K562 (cell line): ENCODE measurements around the gene ATRIP. TPM values are rescaled to one million over a fixed set of nuclear protein-coding genes. Genes with fewer than 3 reads are reported as not detected.

ENCODE experiments used
- ATAC-seq: fragments of 200-7000 bp; cut with Tn5 transposase; 3 replicates; pipeline ENCODE4 v1.9.1; 2020; ENCODE audit warnings: moderate library complexity
- BruUV-seq: library from RNA; stranded (reverse); fragments of 400-500 nt; replicated peaks from 2 replicates; lab custom pipeline; 2021; lab: Mats Ljungman, UMichigan
- CTCF ChIA-PET: fragments of 300-600 bp; formaldehyde crosslinking; extraction: SDS; loops from one replicate; lab custom pipeline; 2021; ENCODE audit warnings: low intra/inter-chr PET ratio; lab: Yijun Ruan, JAX
- POLR2A ChIA-PET: fragments of 300-600, 350-650 bp; sonication (Branson Sonifier 250); formaldehyde crosslinking; extraction: SDS; loops from one replicate; lab custom pipeline; 2021; ENCODE audit warnings: antibody characterized with exemption, inconsistent platforms; lab: Yijun Ruan, JAX
- DNase-seq, 4 experiments: peaks; one replicate each; pipeline versions ENCODE4 v3.0.0 to v3.0.0-alpha.2; 2011 to 2018; ENCODE audit warnings: low spot score in 3 of 4, mixed read lengths in 3 of 4; ENCODE audit errors: extremely low read depth in 1 of 4
- FAIRE-seq: peaks from 2 replicates; lab custom pipeline; 2011; peaks lifted over from hg19 to GRCh38; lab: Jason Lieb, UNC
- H2AFZ ChIP-seq: 2 replicates; pipeline ENCODE4 v1.6.0; 2011; ENCODE audit warnings: low read depth, low read length, control low read depth, inconsistent platforms
- H3K27ac ChIP-seq: fragments of 200-600 bp; 3 replicates; pipeline ENCODE4 v1.8.0; 2011; ENCODE audit warnings: low read depth, mild to moderate bottlenecking, control low read depth, inconsistent platforms, low read length, moderate library complexity, mixed read lengths; ENCODE audit errors: extremely low read depth
- H3K27me3 ChIP-seq, 2 experiments: fragments of 300-600 bp in 1 of 2; 2 replicates in 1 of 2; 3 replicates in 1 of 2; pipeline versions ENCODE4 v1.6.0 to v1.8.0; 2011; ENCODE audit warnings: inconsistent platforms in 2 of 2, low read length in 2 of 2, mild to moderate bottlenecking in 1 of 2, mixed read lengths in 1 of 2, moderate library complexity in 1 of 2; ENCODE audit not compliant: control insufficient read depth in 2 of 2, insufficient read depth in 2 of 2
- H3K36me3 ChIP-seq: fragments of 300-600 bp; 3 replicates; pipeline ENCODE4 v1.8.0; 2011; ENCODE audit warnings: mild to moderate bottlenecking, low read length, inconsistent platforms; ENCODE audit not compliant: control insufficient read depth, insufficient read depth
- H3K4me1 ChIP-seq, 2 experiments: fragments of 200-600 bp in 1 of 2; replicated peaks in 1 of 2; 2 replicates in 1 of 2; 3 replicates in 1 of 2; pipeline versions ENCODE4 v1.5.1 to v1.8.0; 2011; ENCODE audit warnings: inconsistent platforms in 2 of 2, low read length in 2 of 2, mild to moderate bottlenecking in 1 of 2, mixed read lengths in 1 of 2, moderate library complexity in 1 of 2; ENCODE audit not compliant: control insufficient read depth in 2 of 2, insufficient read depth in 2 of 2
- H3K4me2 ChIP-seq: 2 replicates; pipeline ENCODE4 v1.6.1; 2011; ENCODE audit warnings: low read length, control low read depth, inconsistent platforms, mixed read lengths; ENCODE audit not compliant: insufficient read depth
- H3K4me3 ChIP-seq: fragments of 200-600 bp; sonication (generic), shearing (Covaris generic); 2 replicates; pipeline ENCODE4 v1.5.1; 2016; ENCODE audit warnings: control low read depth, inconsistent platforms
- H3K79me2 ChIP-seq: fragments of 200-600 bp; 3 replicates; pipeline ENCODE4 v1.8.0; 2011; ENCODE audit warnings: low read length, inconsistent platforms; ENCODE audit not compliant: control insufficient read depth, insufficient read depth
- H3K9ac ChIP-seq, 2 experiments: 2 replicates each; pipeline versions ENCODE4 v1.6.0 to v1.6.1; 2011; ENCODE audit warnings: low read depth in 2 of 2, low read length in 2 of 2, control low read depth in 1 of 2, inconsistent platforms in 1 of 2, mild to moderate bottlenecking in 1 of 2, mixed read lengths in 1 of 2; ENCODE audit not compliant: insufficient read depth in 1 of 2
- H3K9me1 ChIP-seq: one replicate; pipeline ENCODE4 v1.6.0; 2011; ENCODE audit warnings: inconsistent platforms, mild to moderate bottlenecking, low read length, moderate library complexity; ENCODE audit not compliant: control insufficient read depth, insufficient read depth
- H3K9me3 ChIP-seq: replicated peaks from 2 replicates; pipeline ENCODE4 v1.5.1; 2011; ENCODE audit warnings: low read depth, low read length, inconsistent platforms; ENCODE audit not compliant: control insufficient read depth, insufficient read depth
- H4K20me1 ChIP-seq: replicated peaks from 2 replicates; pipeline ENCODE4 v1.6.1; 2011; ENCODE audit warnings: low read length, inconsistent platforms, mixed read lengths; ENCODE audit not compliant: control insufficient read depth, insufficient read depth
- MTA2 ChIP-seq: fragments of 450-650 bp; IDR thresholded peaks from 2 replicates; pipeline ENCODE4 v1.6.1; 2016; ENCODE audit warnings: low read depth
- NFXL1 ChIP-seq: fragments of 450-650 bp; formaldehyde crosslinking; IDR thresholded peaks from 2 replicates; pipeline ENCODE4 v1.4.0; 2021; ENCODE audit warnings: mild to moderate bottlenecking
- SMARCE1 ChIP-seq: fragments of 450-650 bp; IDR thresholded peaks from 2 replicates; pipeline ENCODE4 v1.7.1; 2016; ENCODE audit warnings: mild to moderate bottlenecking
- XRCC3 ChIP-seq: fragments of 450-650 bp; IDR thresholded peaks from 2 replicates; pipeline ENCODE4 v1.6.1; 2017; ENCODE audit warnings: mild to moderate bottlenecking, moderate library complexity
- ZNF551 ChIP-seq: fragments of 250-450 bp; sonication (Bioruptor Pico); IDR thresholded peaks from 2 replicates; pipeline ENCODE4 v1.5.0; 2021; ENCODE audit warnings: mild to moderate bottlenecking, moderate library complexity
- ZSCAN32 ChIP-seq: fragments of 450-650 bp; formaldehyde crosslinking; IDR thresholded peaks from 2 replicates; pipeline ENCODE4 v1.4.0; 2020; ENCODE audit warnings: mild to moderate bottlenecking, moderate library complexity
- WGBS: fragments of 100-300 bp; shearing (Covaris generic); methylation state at CpG from one replicate; pipeline ENCODE4 v1.1.6; 2016; ENCODE audit warnings: low coverage, mixed read lengths; ENCODE audit not compliant: insufficient coverage; ENCODE audit errors: missing lambda C conversion rate; 5-methylcytosine and 5-hydroxymethylcytosine counted together
- in situ Hi-C: fragments of 300-500 bp; cut with MboI; formaldehyde crosslinking; loops from 4 replicates; pipeline ENCODE4 v1.15.0; 2018; ENCODE audit warnings: inconsistent platforms, mixed read lengths
- intact Hi-C: fragments of 100-400 bp; cut with micrococcal nuclease; formaldehyde crosslinking; loops from 2 replicates; pipeline ENCODE4 v1.14.2; 2022
- polyA plus RNA-seq, 8 experiments: library from polyadenylated mRNA; depleted of rRNA in 4 of 8; stranded (reverse) in 5 of 8; unstranded in 3 of 8; fragments of >200 nt; fragmentation: Nextera tagmentation in 2 of 8; fragmentation: Illumina TruSeq in 1 of 8; extraction: Ambion mirVana in 2 of 8; extraction: Trizol in 1 of 8; gene quantifications; 2 replicates each; pipeline versions ENCODE4 v1.2.1 to v1.2.3, GENCODE V29; 2011 to 2014; ENCODE audit warnings: inconsistent platforms in 1 of 8, missing spikeins in 1 of 8
- total RNA-seq, 7 experiments: library from RNA; depleted of rRNA in 6 of 7; stranded (reverse); fragments of >200 nt in 6 of 7; fragmentation: Illumina TruSeq in 2 of 7; extraction: Trizol in 2 of 7; gene quantifications; 2 replicates each; pipeline versions ENCODE4 v1.2.1 to v1.2.3, GENCODE V29; 2011 to 2021; ENCODE audit warnings: low replicate concordance in 1 of 7
- TF ChIP-seq, protein P1 (sequence below): fragments of 200-400 bp; formaldehyde crosslinking; IDR thresholded peaks from 2 replicates; pipeline ENCODE4 v1.6.1; 2017; ENCODE audit warnings: mild to moderate bottlenecking, low read depth, low read length, moderate library complexity
- TF ChIP-seq, protein P2 (sequence below): sonication (generic); formaldehyde crosslinking; IDR thresholded peaks from 2 replicates; pipeline ENCODE4 v1.8.1; 2023; ENCODE audit warnings: mild to moderate bottlenecking, missing genetic modification reagents, moderate library complexity
- TF ChIP-seq, protein P3 (sequence below): fragments of 450-650 bp; IDR thresholded peaks from one replicate; pipeline ENCODE4 v1.6.1; 2018; ENCODE audit warnings: mild to moderate bottlenecking, moderate library complexity; ENCODE audit not compliant: partially characterized antibody
- TF ChIP-seq, protein P4 (sequence below): IDR thresholded peaks from 3 replicates; pipeline ENCODE4 v1.6.1; 2011; ENCODE audit warnings: borderline replicate concordance, mild to moderate bottlenecking, moderate library complexity; ENCODE audit not compliant: insufficient read length; ENCODE audit errors: extremely low read depth

Gene ATRIP
- total and polyA plus RNA-seq, 9 of the 15 experiments (the other 6 are each of a cell fraction or from before 2014, with no cell fraction given) = 1.7 to 15.7 (median 10.5) TPM

DNA sequence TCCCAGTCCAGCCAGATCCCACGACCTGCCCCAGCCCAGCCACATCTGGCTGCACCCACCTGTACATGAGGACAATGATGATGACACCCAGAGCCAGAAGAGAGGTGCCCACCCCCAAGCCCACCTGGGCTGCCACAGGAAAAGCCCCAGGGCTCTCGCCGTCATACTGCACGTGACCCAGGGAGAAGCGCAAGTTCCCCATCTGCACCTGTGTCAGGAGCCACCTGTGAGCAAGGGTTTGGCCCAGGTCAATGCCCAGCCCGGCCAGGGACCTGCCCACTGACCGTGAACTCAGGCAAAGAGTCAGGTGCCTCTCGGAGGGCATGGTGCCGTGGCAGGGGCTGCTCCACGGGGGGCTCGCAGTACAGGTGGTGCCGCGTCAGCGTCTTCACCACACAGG is 32.9 kb upstream of the ATRIP start (continued):
- TF ChIP-seq, protein P1, sequence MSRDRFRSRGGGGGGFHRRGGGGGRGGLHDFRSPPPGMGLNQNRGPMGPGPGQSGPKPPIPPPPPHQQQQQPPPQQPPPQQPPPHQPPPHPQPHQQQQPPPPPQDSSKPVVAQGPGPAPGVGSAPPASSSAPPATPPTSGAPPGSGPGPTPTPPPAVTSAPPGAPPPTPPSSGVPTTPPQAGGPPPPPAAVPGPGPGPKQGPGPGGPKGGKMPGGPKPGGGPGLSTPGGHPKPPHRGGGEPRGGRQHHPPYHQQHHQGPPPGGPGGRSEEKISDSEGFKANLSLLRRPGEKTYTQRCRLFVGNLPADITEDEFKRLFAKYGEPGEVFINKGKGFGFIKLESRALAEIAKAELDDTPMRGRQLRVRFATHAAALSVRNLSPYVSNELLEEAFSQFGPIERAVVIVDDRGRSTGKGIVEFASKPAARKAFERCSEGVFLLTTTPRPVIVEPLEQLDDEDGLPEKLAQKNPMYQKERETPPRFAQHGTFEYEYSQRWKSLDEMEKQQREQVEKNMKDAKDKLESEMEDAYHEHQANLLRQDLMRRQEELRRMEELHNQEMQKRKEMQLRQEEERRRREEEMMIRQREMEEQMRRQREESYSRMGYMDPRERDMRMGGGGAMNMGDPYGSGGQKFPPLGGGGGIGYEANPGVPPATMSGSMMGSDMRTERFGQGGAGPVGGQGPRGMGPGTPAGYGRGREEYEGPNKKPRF = no peak
- TF ChIP-seq, protein P2, sequence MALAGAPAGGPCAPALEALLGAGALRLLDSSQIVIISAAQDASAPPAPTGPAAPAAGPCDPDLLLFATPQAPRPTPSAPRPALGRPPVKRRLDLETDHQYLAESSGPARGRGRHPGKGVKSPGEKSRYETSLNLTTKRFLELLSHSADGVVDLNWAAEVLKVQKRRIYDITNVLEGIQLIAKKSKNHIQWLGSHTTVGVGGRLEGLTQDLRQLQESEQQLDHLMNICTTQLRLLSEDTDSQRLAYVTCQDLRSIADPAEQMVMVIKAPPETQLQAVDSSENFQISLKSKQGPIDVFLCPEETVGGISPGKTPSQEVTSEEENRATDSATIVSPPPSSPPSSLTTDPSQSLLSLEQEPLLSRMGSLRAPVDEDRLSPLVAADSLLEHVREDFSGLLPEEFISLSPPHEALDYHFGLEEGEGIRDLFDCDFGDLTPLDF (CRISPR knock-in tag) = no peak
- no peak for TF ChIP-seq XRCC3
- no peak for TF ChIP-seq MTA2
- no peak for TF ChIP-seq NFXL1 (CRISPR knock-in tag)

DNA sequence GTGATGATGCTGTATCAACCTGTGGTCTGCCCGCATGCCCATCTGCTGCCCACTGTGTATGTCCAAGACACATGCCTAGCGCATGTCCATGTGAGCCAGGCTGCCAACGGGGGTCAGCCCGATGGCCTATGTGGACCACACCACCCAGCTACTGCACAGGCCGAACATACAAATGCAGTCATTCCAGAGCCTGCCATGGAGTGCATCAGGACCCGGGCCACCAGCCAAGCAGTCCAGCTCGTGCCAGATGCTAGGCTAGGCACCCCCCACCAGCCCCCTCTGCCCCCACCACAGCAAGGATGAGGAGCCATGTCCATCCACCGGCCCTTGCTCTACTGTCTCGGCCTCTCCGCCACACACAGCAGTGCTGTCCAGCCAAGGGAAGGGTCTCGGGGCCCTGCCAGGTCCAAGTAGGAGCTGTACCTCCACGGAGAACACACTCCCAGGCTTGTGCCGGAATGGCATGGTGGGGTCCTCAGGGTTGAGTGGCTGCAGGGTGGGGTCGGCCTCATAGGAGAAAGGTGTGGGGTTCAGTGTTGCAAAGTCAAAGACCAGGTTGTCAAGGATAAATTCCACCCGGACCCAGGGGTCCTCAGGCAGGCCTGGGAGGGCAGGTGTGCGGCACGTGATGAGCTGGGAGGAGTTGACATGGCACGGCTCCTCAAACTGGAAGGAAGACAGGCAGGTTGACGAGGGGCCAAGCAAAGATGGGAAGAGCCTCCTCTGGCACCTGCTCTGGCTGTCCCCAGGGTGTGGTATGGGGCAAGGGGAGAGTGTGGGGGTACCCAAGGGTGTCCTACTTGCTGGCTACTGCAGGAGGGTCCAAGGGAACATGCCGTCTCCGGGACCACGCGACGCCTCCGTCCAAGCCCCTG is 31.9 kb upstream of the ATRIP start:
- DNase-seq (no peak), FAIRE-seq (no peak), ATAC-seq (no peak)
- H3K27ac ChIP-seq = no peak overlapping the region
- H3K4me1 ChIP-seq = peaks cover 0 to 9% of the 10 kb centered on the region in 2 experiments; a peak in 2 of 5 replicates
- WGBS = 61% methylated on average over 16 of the region's 25 CpGs
- no peaks in the 10 kb centered on the region for H4K20me1 ChIP-seq
- CTCF ChIA-PET = no interaction called here
- in situ Hi-C loops = no loop called here
- H3K27me3 ChIP-seq = no peaks in the 10 kb centered on the region
- no peaks in the 10 kb centered on the region for H3K9me1 ChIP-seq
- intact Hi-C loops = no loop called here
- H3K9ac ChIP-seq = no peak overlapping the region
- no peaks in the 10 kb centered on the region for H3K79me2 ChIP-seq
- H3K9me3 ChIP-seq = no peaks in the 10 kb centered on the region
- H2AFZ ChIP-seq = no peak overlapping the region
- POLR2A ChIA-PET = interaction anchor here (0.6 to 1.0 kb wide), 2 partner anchors 21 to 38 kb away, joined by 3 read pairs; no protein-coding TSS in a partner anchor
- H3K36me3 ChIP-seq = no peaks in the 10 kb centered on the region
- no peak overlapping the region for H3K4me3 ChIP-seq
- no peak overlapping the region for H3K4me2 ChIP-seq
- BruUV-seq = no TSS peak
- TF ChIP-seq, protein P3, sequence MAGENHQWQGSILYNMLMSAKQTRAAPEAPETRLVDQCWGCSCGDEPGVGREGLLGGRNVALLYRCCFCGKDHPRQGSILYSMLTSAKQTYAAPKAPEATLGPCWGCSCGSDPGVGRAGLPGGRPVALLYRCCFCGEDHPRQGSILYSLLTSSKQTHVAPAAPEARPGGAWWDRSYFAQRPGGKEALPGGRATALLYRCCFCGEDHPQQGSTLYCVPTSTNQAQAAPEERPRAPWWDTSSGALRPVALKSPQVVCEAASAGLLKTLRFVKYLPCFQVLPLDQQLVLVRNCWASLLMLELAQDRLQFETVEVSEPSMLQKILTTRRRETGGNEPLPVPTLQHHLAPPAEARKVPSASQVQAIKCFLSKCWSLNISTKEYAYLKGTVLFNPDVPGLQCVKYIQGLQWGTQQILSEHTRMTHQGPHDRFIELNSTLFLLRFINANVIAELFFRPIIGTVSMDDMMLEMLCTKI = no peak
- TF ChIP-seq ZSCAN32 (CRISPR knock-in tag) = no peak
- no peak for TF ChIP-seq SMARCE1
- no peak for TF ChIP-seq ZNF551 (CRISPR knock-in tag)
- TF ChIP-seq, protein P4, sequence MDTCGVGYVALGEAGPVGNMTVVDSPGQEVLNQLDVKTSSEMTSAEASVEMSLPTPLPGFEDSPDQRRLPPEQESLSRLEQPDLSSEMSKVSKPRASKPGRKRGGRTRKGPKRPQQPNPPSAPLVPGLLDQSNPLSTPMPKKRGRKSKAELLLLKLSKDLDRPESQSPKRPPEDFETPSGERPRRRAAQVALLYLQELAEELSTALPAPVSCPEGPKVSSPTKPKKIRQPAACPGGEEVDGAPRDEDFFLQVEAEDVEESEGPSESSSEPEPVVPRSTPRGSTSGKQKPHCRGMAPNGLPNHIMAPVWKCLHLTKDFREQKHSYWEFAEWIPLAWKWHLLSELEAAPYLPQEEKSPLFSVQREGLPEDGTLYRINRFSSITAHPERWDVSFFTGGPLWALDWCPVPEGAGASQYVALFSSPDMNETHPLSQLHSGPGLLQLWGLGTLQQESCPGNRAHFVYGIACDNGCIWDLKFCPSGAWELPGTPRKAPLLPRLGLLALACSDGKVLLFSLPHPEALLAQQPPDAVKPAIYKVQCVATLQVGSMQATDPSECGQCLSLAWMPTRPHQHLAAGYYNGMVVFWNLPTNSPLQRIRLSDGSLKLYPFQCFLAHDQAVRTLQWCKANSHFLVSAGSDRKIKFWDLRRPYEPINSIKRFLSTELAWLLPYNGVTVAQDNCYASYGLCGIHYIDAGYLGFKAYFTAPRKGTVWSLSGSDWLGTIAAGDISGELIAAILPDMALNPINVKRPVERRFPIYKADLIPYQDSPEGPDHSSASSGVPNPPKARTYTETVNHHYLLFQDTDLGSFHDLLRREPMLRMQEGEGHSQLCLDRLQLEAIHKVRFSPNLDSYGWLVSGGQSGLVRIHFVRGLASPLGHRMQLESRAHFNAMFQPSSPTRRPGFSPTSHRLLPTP = no peak
